ENCODE results near the gene LYPLAL1.
"Not testable (repeated sequence)": the region's sequence is repeated elsewhere in the genome, so short reads cannot be mapped to it uniquely, and the experiment has no call there.

Gene LYPLAL1

GRCh38 chr1:219215477-219215876 lies 41.8 kb downstream of the LYPLAL1 start:
- DNase-seq (ENCODE audit: low read depth), result no peak

GRCh38 chr1:219220945-219221344 lies 47.3 kb downstream of the LYPLAL1 start:
- no peak for DNase-seq (ENCODE audit: low read depth)

DNA sequence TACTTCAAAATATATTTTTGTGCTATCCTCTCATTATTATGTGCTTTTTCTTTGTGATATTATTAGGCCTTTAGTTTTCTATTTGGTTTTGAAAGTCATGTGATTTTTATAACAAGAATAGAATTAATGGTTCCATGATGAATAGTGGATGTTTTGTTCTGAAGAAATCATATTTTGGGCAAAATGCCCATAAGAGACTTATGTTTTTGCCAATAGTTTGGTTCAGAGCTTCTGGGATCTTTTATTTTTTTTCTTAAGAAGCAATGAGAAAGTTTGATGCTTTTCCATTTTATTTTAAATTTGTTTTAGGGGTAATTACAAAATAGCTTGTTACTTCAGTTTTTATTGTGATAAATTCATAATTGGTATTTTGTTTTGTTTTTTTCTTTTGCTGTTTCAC lies 49.8 kb downstream of the LYPLAL1 start:
- DNase-seq (ENCODE audit: low read depth), result no peak

- no peak for DNase-seq (ENCODE audit: low read depth)
These were observed 52.5 kb downstream of the LYPLAL1 start for GRCh38 chr1:219226196-219226595.

GRCh38 chr1:219227360-219228057 lies 53.8 kb downstream of the LYPLAL1 start:
- DNase-seq (ENCODE audit: low read depth), result no peak

DNA sequence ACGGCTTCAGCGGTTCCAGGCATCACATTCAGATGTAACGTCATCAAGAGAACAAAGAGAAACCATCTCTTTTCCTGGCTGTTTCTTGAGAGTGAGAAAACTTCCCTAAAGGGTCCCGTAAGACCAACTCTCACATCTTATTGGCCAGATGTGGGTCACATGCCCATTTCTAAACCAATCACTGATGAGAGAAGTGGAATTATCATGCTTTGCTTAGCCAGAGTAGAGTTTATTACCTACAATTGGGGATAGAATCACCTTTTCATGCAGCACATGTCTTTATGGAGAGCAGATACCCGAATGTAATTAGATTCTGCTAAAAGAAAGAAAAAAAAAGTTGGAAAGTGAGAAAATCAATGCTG lies 54.4 kb downstream of the LYPLAL1 start:
- DNase-seq (ENCODE audit: low read depth), result no peak

DNA sequence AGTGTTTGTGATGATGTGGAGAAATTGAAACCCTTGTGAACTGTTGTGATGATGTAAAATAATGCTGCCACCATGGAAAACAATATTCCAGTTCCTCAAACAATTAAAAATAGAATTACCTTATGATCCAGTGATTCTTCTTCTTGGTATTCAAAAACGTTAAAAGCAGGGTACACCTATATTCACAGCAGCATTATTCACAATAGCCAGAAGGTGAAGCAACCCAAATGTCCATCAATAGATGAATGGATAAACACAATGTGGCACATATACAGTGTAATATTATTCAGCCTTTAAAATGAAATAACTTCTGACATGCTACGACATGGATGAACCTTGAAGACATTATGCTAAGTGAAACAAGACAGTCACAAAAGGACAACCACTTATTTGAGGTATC lies 59.2 kb downstream of the LYPLAL1 start:
- DNase-seq (ENCODE audit: low read depth), result no peak

- no peak for DNase-seq (ENCODE audit: low read depth)
These were observed 62.3 kb downstream of the LYPLAL1 start for GRCh38 chr1:219235903-219236481.

DNA sequence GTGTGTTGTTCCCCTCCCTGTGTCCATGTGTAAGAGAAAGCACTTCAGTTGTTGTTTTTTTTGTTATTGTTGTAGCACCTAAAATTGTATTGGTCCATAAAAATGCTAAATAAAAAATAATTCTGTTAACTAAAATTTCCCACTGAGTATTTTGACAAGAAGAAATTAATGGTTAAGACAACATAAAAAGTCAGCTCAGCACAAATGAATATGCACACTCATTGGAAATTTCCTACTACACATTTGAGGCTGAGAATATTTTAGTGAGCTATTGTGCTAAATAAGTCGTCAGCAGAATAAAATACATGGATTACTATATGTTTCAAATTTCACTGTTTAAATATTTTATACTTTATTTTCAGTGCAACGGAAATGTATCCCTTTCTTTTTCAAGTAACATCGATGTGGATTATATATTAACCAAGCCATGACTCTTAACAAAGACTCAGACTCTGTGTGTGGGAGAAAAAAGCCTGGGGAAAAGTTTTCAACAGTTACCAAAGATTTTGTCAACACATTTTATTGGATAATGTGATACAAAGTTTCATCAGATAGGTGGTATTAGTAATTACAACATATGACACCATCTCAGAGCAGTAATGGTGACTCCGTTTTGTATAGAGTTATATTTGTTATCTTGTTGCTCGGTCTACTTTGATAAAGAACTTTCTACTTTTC lies 63.4 kb downstream of the LYPLAL1 start:
- DNase-seq (ENCODE audit: low read depth), result no peak

DNA sequence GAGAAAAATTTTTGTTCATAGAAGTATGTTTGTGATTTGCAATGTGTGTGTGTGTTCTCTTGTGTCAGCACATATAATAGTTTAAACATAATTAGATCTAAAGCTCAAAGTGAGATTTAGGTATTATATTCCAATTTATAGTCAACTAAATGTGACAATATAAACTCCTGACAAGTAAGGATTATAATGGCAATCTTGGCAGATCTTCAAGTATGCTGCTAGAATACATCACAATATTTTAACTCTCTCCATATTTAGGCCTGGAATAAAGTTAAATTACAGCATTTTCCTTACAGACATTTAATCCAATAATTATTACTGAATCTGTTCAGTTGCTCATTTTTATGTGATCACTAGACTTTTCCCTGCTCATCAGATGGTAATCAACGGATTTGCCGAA lies 65.8 kb downstream of the LYPLAL1 start:
- no peak for DNase-seq (ENCODE audit: low read depth)

- no peak for DNase-seq (ENCODE audit: low read depth)
These were observed 71.2 kb downstream of the LYPLAL1 start for GRCh38 chr1:219244864-219245263.

DNA sequence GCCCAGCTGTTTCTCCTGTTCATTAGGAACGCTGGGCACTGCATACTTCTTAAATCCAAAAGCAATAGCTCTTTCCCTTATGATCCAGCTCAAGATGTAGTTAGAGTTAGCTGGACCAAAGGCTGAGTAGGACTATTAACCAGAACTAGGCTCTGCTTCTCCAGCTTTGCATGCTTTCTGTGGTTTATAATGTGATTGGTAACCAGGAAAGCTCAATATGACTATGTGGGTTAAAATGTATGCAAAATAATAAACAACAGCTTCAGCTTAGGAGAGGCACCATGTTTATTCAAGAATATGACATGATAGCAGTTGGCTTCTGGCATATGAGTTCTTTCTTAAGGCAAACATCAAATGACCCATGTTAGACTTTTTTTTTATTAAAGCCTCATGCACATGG lies 73.8 kb downstream of the LYPLAL1 start:
- DNase-seq (ENCODE audit: low read depth), result no peak

- DNase-seq (ENCODE audit: low read depth), result not testable (repeated sequence)
These were observed 76.8 kb downstream of the LYPLAL1 start for GRCh38 chr1:219250468-219250867.

GRCh38 chr1:219257751-219258150 lies 84.1 kb downstream of the LYPLAL1 start:
- DNase-seq (ENCODE audit: low read depth), result no peak

- DNase-seq (ENCODE audit: low read depth), result no peak
These were observed 87.8 kb downstream of the LYPLAL1 start for GRCh38 chr1:219261454-219261853.
